ENCODE data around the gene ITIH5.
A peak's percentile ranks its signal among the peaks of the same experiment; 100 is the strongest.

Gene ITIH5

GRCh38 chr10:7537126-7537525 is 129.6 kb downstream of the ITIH5 start:
- Histone ChIP-seq H3K9ac (ENCODE audit: low read length) (no peak overlapping the region), H3K27me3 (replicated peaks; ENCODE audit: insufficient read depth, low read length) (no peaks in the 10 kb centered on the region), H3K9me2 (replicated peaks; ENCODE audit: insufficient read depth, low read length) (no peaks in the 10 kb centered on the region), H3K4me2 (ENCODE audit: low read depth, low read length) (no peak overlapping the region), H3K36me3 (replicated peaks; ENCODE audit: insufficient read depth, low read length) (no peaks in the 10 kb centered on the region), H3K79me2 (ENCODE audit: low read length) (no peaks in the 10 kb centered on the region), H3K4me3 (ENCODE audit: low read length) (no peak overlapping the region), H3K27ac (ENCODE audit: low read length) (no peak overlapping the region), H2AFZ (ENCODE audit: low read length) (no peak overlapping the region), H3K9me3 (replicated peaks; ENCODE audit: insufficient read depth, low read length) (no peaks in the 10 kb centered on the region), H3F3A (ENCODE audit: insufficient read depth, low read length) (no peaks in the 10 kb centered on the region), H4K20me1 (ENCODE audit: insufficient read depth, low read length) (no peaks in the 10 kb centered on the region), H3K4me1 (ENCODE audit: low read length) (no peaks in the 10 kb centered on the region)
- TF ChIP-seq EZH2 (optimal IDR thresholded peaks at IDR 0.05; ENCODE audit: low read depth, low read length) (no peak), EZH2phosphoT487 (IDR thresholded peaks at IDR 0.05; ENCODE audit: low read length) (no peak), CTCF (IDR thresholded peaks at IDR 0.05; ENCODE audit: low read length) (no peak)
- DNase-seq, result no peak

- Histone ChIP-seq H3K4me2 (ENCODE audit: low read depth, low read length) (peak overlapping the region; percentile 27; the same call in 1 of the 2 replicates), H3K9me2 (replicated peaks; ENCODE audit: insufficient read depth, low read length) (no peaks in the 10 kb centered on the region), H3F3A (ENCODE audit: insufficient read depth, low read length) (no peaks in the 10 kb centered on the region), H2AFZ (ENCODE audit: low read length) (no peak overlapping the region), H3K4me1 (ENCODE audit: low read length) (no peaks in the 10 kb centered on the region), H3K27ac (ENCODE audit: low read length) (peak overlapping the region; percentile 20; the same call in 1 of the 2 replicates), H3K4me3 (ENCODE audit: low read length) (no peak overlapping the region), H3K36me3 (replicated peaks; ENCODE audit: insufficient read depth, low read length) (no peaks in the 10 kb centered on the region), H3K9ac (ENCODE audit: low read length) (no peak overlapping the region), H3K9me3 (replicated peaks; ENCODE audit: insufficient read depth, low read length) (no peaks in the 10 kb centered on the region), H3K27me3 (replicated peaks; ENCODE audit: insufficient read depth, low read length) (no peaks in the 10 kb centered on the region), H4K20me1 (ENCODE audit: insufficient read depth, low read length) (no peaks in the 10 kb centered on the region), H3K79me2 (ENCODE audit: low read length) (no peaks in the 10 kb centered on the region)
- DNase-seq, result no peak
- TF ChIP-seq CTCF (IDR thresholded peaks at IDR 0.05; ENCODE audit: low read length), result no peak
- TF ChIP-seq EZH2 (optimal IDR thresholded peaks at IDR 0.05; ENCODE audit: low read depth, low read length), result no peak
- no peak for TF ChIP-seq EZH2phosphoT487 (IDR thresholded peaks at IDR 0.05; ENCODE audit: low read length)
Observed at GRCh38 chr10:7534480-7534852, 132.3 kb downstream of the ITIH5 start.

- Histone ChIP-seq H3K27me3 (replicated peaks; ENCODE audit: insufficient read depth, low read length) (no peaks in the 10 kb centered on the region), H2AFZ (ENCODE audit: low read length) (no peak overlapping the region), H3K9ac (ENCODE audit: low read length) (no peak overlapping the region), H3K4me2 (ENCODE audit: low read depth, low read length) (peak overlapping the region; percentile 27; the same call in 1 of the 2 replicates), H4K20me1 (ENCODE audit: insufficient read depth, low read length) (no peaks in the 10 kb centered on the region), H3K27ac (ENCODE audit: low read length) (peak overlapping the region; percentile 20; the same call in 1 of the 2 replicates), H3K4me1 (ENCODE audit: low read length) (no peaks in the 10 kb centered on the region), H3K36me3 (replicated peaks; ENCODE audit: insufficient read depth, low read length) (no peaks in the 10 kb centered on the region), H3K9me2 (replicated peaks; ENCODE audit: insufficient read depth, low read length) (no peaks in the 10 kb centered on the region), H3K79me2 (ENCODE audit: low read length) (no peaks in the 10 kb centered on the region), H3K9me3 (replicated peaks; ENCODE audit: insufficient read depth, low read length) (no peaks in the 10 kb centered on the region), H3F3A (ENCODE audit: insufficient read depth, low read length) (no peaks in the 10 kb centered on the region), H3K4me3 (ENCODE audit: low read length) (no peak overlapping the region)
- TF ChIP-seq EZH2 (optimal IDR thresholded peaks at IDR 0.05; ENCODE audit: low read depth, low read length) (no peak), CTCF (IDR thresholded peaks at IDR 0.05; ENCODE audit: low read length) (no peak), EZH2phosphoT487 (IDR thresholded peaks at IDR 0.05; ENCODE audit: low read length) (no peak)
- no peak for DNase-seq
Observed at GRCh38 chr10:7533657-7534479, 132.9 kb downstream of the ITIH5 start.

All from MM.1S (cell line).